DMS114 treated with DMSO at 0.1 percent for 48 hours (cell line): ENCODE results near the gene CADM1.

ENCODE experiments used
- DNase-seq: peaks from one replicate; lab custom pipeline; 2025; ENCODE audit not compliant: unreplicated experiment; lab: John Stamatoyannopoulos, UW

The CADM1 gene

GRCh38 chr11:115161876-115162275, 342.3 kb downstream of the CADM1 start:
- no peak for DNase-seq

GRCh38 chr11:115159207-115159606, 345.0 kb downstream of the CADM1 start:
- DNase-seq: no peak

GRCh38 chr11:115158053-115158452, 346.2 kb downstream of the CADM1 start:
- no peak for DNase-seq

GRCh38 chr11:115157247-115157646, 347.0 kb downstream of the CADM1 start:
- DNase-seq: no peak

GRCh38 chr11:115155978-115156377, 348.2 kb downstream of the CADM1 start:
- no peak for DNase-seq

GRCh38 chr11:115155320-115155719, 348.9 kb downstream of the CADM1 start:
- no peak for DNase-seq

- no peak for DNase-seq
These were observed 349.9 kb downstream of the CADM1 start for GRCh38 chr11:115154355-115154736.

- no peak for DNase-seq
These were observed 350.4 kb downstream of the CADM1 start for GRCh38 chr11:115153731-115154354.

GRCh38 chr11:115153135-115153534, 351.1 kb downstream of the CADM1 start:
- DNase-seq: no peak

- DNase-seq: no peak
These were observed 353.2 kb downstream of the CADM1 start for GRCh38 chr11:115151010-115151409.

- DNase-seq: no peak
These were observed 355.5 kb downstream of the CADM1 start for GRCh38 chr11:115148691-115149090.

- DNase-seq: no peak
These were observed 356.1 kb downstream of the CADM1 start for GRCh38 chr11:115148101-115148500.

- no peak for DNase-seq
These were observed 356.9 kb downstream of the CADM1 start for GRCh38 chr11:115147243-115147807.

GRCh38 chr11:115146425-115146824, 357.8 kb downstream of the CADM1 start:
- no peak for DNase-seq

GRCh38 chr11:115145324-115145723, 358.9 kb downstream of the CADM1 start:
- DNase-seq: no peak

GRCh38 chr11:115144914-115145313, 359.3 kb downstream of the CADM1 start:
- DNase-seq: no peak

- no peak for DNase-seq
These were observed 360.2 kb downstream of the CADM1 start for GRCh38 chr11:115144014-115144413.

- DNase-seq: no peak
These were observed 362.7 kb downstream of the CADM1 start for GRCh38 chr11:115141231-115142114.

GRCh38 chr11:115135936-115136335, 368.3 kb downstream of the CADM1 start:
- no peak for DNase-seq

GRCh38 chr11:115134926-115135325, 369.3 kb downstream of the CADM1 start:
- no peak for DNase-seq

GRCh38 chr11:115133475-115134209, 370.6 kb downstream of the CADM1 start:
- DNase-seq: no peak
